Neural cell (in vitro differentiated cells): ENCODE results near the gene WNT5B. TPM values are rescaled to one million over a fixed set of nuclear protein-coding genes. Genes with fewer than 3 reads are reported as not detected.
"Not testable (repeated sequence)": the region's sequence is repeated elsewhere in the genome, so short reads cannot be mapped to it uniquely, and the experiment has no call there.

Experiments used
- H2AFZ ChIP-seq: fragments of 200-600, 300-800 bp; sonication (generic), shearing (Covaris generic); 2 replicates; pipeline ENCODE4 v1.6.0; 2014; ENCODE audit warnings: low read depth, mild to moderate bottlenecking, antibody characterized with exemption, low read length, moderate library complexity
- H3F3A ChIP-seq: fragments of 200-600 bp; shearing (Covaris generic); 2 replicates; pipeline ENCODE4 v1.6.1; 2016; ENCODE audit warnings: mild to moderate bottlenecking, moderate library complexity, mixed read lengths, antibody characterized with exemption, low read length; ENCODE audit not compliant: insufficient read depth, poor library complexity, severe bottlenecking
- H3K27ac ChIP-seq: fragments of 200-600, 300-800 bp; sonication (generic), shearing (Covaris generic); 2 replicates; pipeline ENCODE4 v1.5.1; 2014; ENCODE audit warnings: mild to moderate bottlenecking, low read length, moderate library complexity
- H3K27me3 ChIP-seq: fragments of 300-800, 200-600 bp; sonication (generic), shearing (Covaris generic); 2 replicates; pipeline ENCODE4 v1.6.0; 2014; ENCODE audit warnings: mild to moderate bottlenecking, low read depth, low read length, moderate library complexity; ENCODE audit not compliant: insufficient read depth
- H3K36me3 ChIP-seq: fragments of 300-800, 200-600 bp; sonication (generic), shearing (Covaris generic); 2 replicates; pipeline ENCODE4 v1.5.1; 2014; ENCODE audit warnings: mild to moderate bottlenecking, antibody characterized with exemption, low read length, moderate library complexity; ENCODE audit not compliant: insufficient read depth
- H3K4me2 ChIP-seq: fragments of 300-800, 200-600 bp; sonication (generic), shearing (Covaris generic); 2 replicates; pipeline ENCODE4 v1.6.0; 2014; ENCODE audit warnings: mild to moderate bottlenecking, low read length
- H3K4me3 ChIP-seq: fragments of 300-800, 200-600 bp; sonication (generic), shearing (Covaris generic); 2 replicates; pipeline ENCODE4 v1.5.1; 2014; ENCODE audit warnings: mild to moderate bottlenecking, low read length, moderate library complexity
- H3K79me2 ChIP-seq: fragments of 200-600 bp; shearing (Covaris generic); replicated peaks from 2 replicates; pipeline ENCODE4 v1.6.0; 2014; ENCODE audit warnings: mild to moderate bottlenecking, low read length, moderate library complexity; ENCODE audit not compliant: insufficient read depth
- H3K9ac ChIP-seq: fragments of 300-800, 200-600 bp; sonication (generic), shearing (Covaris generic); 2 replicates; pipeline ENCODE4 v1.6.1; 2016; ENCODE audit warnings: mild to moderate bottlenecking, low read length, mixed read lengths
- H3K9me2 ChIP-seq: fragments of 200-600 bp; shearing (Covaris generic); 2 replicates; pipeline ENCODE4 v1.6.1; 2016; ENCODE audit warnings: mild to moderate bottlenecking, low read length, mixed read lengths; ENCODE audit not compliant: insufficient read depth
- H3K9me3 ChIP-seq: fragments of 200-600, 300-800 bp; sonication (generic), shearing (Covaris generic); 2 replicates; pipeline ENCODE4 v1.6.1; 2016; ENCODE audit warnings: mild to moderate bottlenecking, mixed run types, low read length, moderate library complexity, mixed read lengths
- H4K20me1 ChIP-seq: fragments of 200-600 bp; shearing (Covaris generic); 2 replicates; pipeline ENCODE4 v1.6.1; 2016; ENCODE audit warnings: mild to moderate bottlenecking, mixed run types; ENCODE audit not compliant: insufficient read depth
- CTCF ChIP-seq: fragments of 450-650 bp; IDR thresholded peaks from 2 replicates; pipeline ENCODE4 v1.5.1; 2014; ENCODE audit warnings: antibody characterized with exemption, mild to moderate bottlenecking, moderate library complexity; ENCODE audit not compliant: poor library complexity, severe bottlenecking
- EP300 ChIP-seq: fragments of 450-650 bp; conservative IDR thresholded peaks from 2 replicates; pipeline ENCODE4 v1.6.1; 2014; ENCODE audit warnings: antibody characterized with exemption, mild to moderate bottlenecking, moderate library complexity; ENCODE audit not compliant: poor library complexity, severe bottlenecking
- EZH2 ChIP-seq: fragments of 200-600, 300-800 bp; shearing (Covaris generic), sonication (generic); IDR thresholded peaks from 2 replicates; pipeline ENCODE4 v1.6.1; 2014; ENCODE audit warnings: antibody characterized with exemption, low read length, borderline replicate concordance, mild to moderate bottlenecking; ENCODE audit not compliant: insufficient read depth, poor library complexity, severe bottlenecking
- MXI1 ChIP-seq: fragments of 450-650 bp; conservative IDR thresholded peaks from 2 replicates; pipeline ENCODE4 v1.6.1; 2014; ENCODE audit warnings: antibody characterized with exemption, mild to moderate bottlenecking; ENCODE audit not compliant: poor library complexity, severe bottlenecking
- POLR2AphosphoS5 ChIP-seq: IDR thresholded peaks from 2 replicates; pipeline ENCODE4 v1.6.1; 2012
- RAD21 ChIP-seq: fragments of 450-650 bp; conservative IDR thresholded peaks from 2 replicates; pipeline ENCODE4 v1.6.1; 2014; ENCODE audit warnings: antibody characterized with exemption, mild to moderate bottlenecking, moderate library complexity
- SMC3 ChIP-seq: fragments of 450-650 bp; conservative IDR thresholded peaks from 2 replicates; pipeline ENCODE4 v1.6.1; 2014; ENCODE audit warnings: antibody characterized with exemption, mild to moderate bottlenecking, moderate library complexity; ENCODE audit not compliant: poor library complexity
- TAF1 ChIP-seq: IDR thresholded peaks from 2 replicates; pipeline ENCODE4 v1.6.1; 2012; ENCODE audit warnings: low read depth
- polyA plus RNA-seq: library from polyadenylated mRNA; depleted of rRNA; stranded (reverse); fragments of >200 nt; gene quantifications from 2 replicates; pipeline ENCODE4 v1.2.3, GENCODE V29; 2014
- TF ChIP-seq, protein P1 (sequence below): IDR thresholded peaks from 2 replicates; pipeline ENCODE4 v1.6.1; 2012; ENCODE audit warnings: borderline replicate concordance

The WNT5B gene
- polyA plus RNA-seq, 1 donor from 2014 or later = 17.0 TPM

DNA sequence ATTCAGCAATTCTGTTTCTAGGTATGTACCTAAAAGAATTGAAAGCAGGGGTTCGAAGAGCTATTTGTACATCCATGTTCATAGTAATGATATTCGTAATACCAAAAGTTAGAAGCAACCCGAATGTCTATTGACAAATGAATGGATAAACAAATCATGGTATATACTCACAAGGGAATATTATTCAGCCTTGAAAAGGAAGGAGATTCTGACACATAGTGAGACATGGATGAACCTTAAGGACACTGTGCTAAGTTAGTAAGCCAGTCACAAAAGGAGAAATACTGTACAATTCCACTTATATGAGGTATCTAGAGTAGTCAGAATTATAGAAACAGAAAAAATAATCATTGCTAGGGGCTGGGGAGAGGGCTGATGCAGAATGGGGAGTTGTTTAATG, 30.3 kb upstream of the WNT5B start:
- no peak overlapping the region for H3K9ac ChIP-seq
- peaks cover under 1% of the 10 kb centered on the region for H4K20me1 ChIP-seq
- no peaks in the 10 kb centered on the region for H3K27me3 ChIP-seq
- no peak overlapping the region for H3K27ac ChIP-seq
- no peaks in the 10 kb centered on the region for H3K9me2 ChIP-seq
- TF ChIP-seq, protein P1, sequence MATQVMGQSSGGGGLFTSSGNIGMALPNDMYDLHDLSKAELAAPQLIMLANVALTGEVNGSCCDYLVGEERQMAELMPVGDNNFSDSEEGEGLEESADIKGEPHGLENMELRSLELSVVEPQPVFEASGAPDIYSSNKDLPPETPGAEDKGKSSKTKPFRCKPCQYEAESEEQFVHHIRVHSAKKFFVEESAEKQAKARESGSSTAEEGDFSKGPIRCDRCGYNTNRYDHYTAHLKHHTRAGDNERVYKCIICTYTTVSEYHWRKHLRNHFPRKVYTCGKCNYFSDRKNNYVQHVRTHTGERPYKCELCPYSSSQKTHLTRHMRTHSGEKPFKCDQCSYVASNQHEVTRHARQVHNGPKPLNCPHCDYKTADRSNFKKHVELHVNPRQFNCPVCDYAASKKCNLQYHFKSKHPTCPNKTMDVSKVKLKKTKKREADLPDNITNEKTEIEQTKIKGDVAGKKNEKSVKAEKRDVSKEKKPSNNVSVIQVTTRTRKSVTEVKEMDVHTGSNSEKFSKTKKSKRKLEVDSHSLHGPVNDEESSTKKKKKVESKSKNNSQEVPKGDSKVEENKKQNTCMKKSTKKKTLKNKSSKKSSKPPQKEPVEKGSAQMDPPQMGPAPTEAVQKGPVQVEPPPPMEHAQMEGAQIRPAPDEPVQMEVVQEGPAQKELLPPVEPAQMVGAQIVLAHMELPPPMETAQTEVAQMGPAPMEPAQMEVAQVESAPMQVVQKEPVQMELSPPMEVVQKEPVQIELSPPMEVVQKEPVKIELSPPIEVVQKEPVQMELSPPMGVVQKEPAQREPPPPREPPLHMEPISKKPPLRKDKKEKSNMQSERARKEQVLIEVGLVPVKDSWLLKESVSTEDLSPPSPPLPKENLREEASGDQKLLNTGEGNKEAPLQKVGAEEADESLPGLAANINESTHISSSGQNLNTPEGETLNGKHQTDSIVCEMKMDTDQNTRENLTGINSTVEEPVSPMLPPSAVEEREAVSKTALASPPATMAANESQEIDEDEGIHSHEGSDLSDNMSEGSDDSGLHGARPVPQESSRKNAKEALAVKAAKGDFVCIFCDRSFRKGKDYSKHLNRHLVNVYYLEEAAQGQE = no peak
- TF ChIP-seq MXI1 = no peak
- TF ChIP-seq TAF1 = no peak
- no peak for TF ChIP-seq POLR2AphosphoS5
- no peak for TF ChIP-seq EP300
- no peak for TF ChIP-seq CTCF
- no peak for TF ChIP-seq RAD21
- TF ChIP-seq SMC3 = no peak
- TF ChIP-seq EZH2 = no peak
- H3K4me2 ChIP-seq = no peak overlapping the region
- H2AFZ ChIP-seq = no peak overlapping the region
- H3F3A ChIP-seq = peaks cover 7% of the 10 kb centered on the region
- peaks cover 61% of the 10 kb centered on the region for H3K79me2 ChIP-seq
- no peak overlapping the region for H3K4me3 ChIP-seq
- H3K36me3 ChIP-seq = no peaks in the 10 kb centered on the region
- H3K9me3 ChIP-seq = no peaks in the 10 kb centered on the region

DNA sequence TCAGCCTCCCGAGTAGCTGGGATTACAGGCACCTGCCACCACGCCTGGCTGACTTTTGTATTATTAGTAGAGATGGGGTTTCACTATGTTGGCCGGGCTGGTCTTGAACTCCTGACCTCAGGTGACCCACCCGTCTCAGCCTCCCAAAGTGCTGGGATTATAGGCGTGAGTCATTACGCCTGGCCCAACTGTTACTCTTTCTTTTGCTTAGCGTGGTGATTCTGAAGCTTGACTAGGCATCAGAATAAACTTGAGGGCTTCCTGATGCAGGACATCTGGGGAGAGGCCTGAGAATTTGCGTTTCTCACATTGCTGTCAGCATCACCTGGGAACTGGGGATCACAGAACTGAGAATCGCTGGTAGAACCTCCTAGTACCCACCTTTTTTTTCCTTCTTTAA, 26.3 kb upstream of the WNT5B start:
- not testable (repeated sequence) for H2AFZ ChIP-seq, H3K4me2 ChIP-seq, H3K4me3 ChIP-seq, H3K27ac ChIP-seq, H3K36me3 ChIP-seq, H4K20me1 ChIP-seq, H3K27me3 ChIP-seq, H3K9ac ChIP-seq, H3K9me2 ChIP-seq, H3K9me3 ChIP-seq, H3F3A ChIP-seq
- H3K79me2 ChIP-seq = peaks cover 60% of the 10 kb centered on the region

DNA sequence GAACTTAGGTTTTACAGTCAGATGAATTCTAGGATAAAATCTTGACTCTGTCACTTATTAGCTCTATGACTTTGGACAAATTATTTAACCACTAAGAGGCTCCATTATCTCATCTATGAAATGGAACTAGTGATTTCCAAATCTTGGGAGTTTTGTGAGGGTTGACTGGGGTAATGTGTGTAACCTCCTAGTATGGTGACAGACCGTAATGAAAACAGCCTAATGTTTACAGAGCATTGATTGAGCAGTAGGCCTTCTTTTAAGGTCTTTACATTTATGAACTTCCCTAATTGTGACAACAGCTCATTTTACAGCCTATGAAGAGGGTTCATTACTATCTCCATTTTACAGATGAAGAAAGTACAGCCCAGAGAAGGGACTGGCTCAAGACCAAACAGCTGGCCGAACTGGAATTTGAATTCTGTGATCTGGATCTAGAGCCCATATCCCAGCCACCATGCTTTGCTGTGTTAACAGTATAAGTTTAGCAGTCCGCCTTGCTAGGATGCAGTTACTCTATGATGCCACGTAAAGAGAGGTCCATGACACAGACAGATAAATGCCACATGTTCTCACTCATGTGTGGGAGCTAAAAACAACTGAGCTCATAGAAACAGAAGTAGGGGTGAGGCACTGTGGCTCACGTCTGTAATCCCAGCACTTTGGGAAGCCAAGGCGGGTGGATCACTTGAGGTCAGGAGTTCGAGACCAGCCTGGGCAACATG, 25.6 kb upstream of the WNT5B start:
- no peaks in the 10 kb centered on the region for H4K20me1 ChIP-seq
- no peak overlapping the region for H3K27ac ChIP-seq
- no peaks in the 10 kb centered on the region for H3K9me3 ChIP-seq
- H3K36me3 ChIP-seq = no peaks in the 10 kb centered on the region
- no peak overlapping the region for H3K4me2 ChIP-seq
- no peaks in the 10 kb centered on the region for H3K9me2 ChIP-seq
- H3K9ac ChIP-seq = no peak overlapping the region
- H3K27me3 ChIP-seq = no peaks in the 10 kb centered on the region
- no peak overlapping the region for H2AFZ ChIP-seq
- H3K79me2 ChIP-seq = peaks cover 56% of the 10 kb centered on the region
- peaks cover 2% of the 10 kb centered on the region for H3F3A ChIP-seq
- H3K4me3 ChIP-seq = no peak overlapping the region
- no peak for TF ChIP-seq TAF1
- TF ChIP-seq MXI1 = no peak
- TF ChIP-seq SMC3 = no peak
- no peak for TF ChIP-seq CTCF
- no peak for TF ChIP-seq EP300
- TF ChIP-seq POLR2AphosphoS5 = no peak
- TF ChIP-seq, protein P1 = no peak
- no peak for TF ChIP-seq RAD21
- TF ChIP-seq EZH2 = no peak
